A673 (cell line): ENCODE results near the gene BRSK1. TPM values are rescaled to one million over a fixed set of nuclear protein-coding genes. Genes with fewer than 3 reads are reported as not detected.

Experiments
- BruUV-seq: library from RNA; stranded (reverse); fragments of 400-500 nt; replicated peaks from 2 replicates; lab custom pipeline; 2021; lab: Mats Ljungman, UMichigan
- CTCF ChIA-PET: fragments of 300-600 bp; sonication (Branson Sonifier 250); formaldehyde crosslinking; loops from one replicate; lab custom pipeline; 2022; ENCODE audit warnings: antibody characterized with exemption; lab: Charles Lee
- POLR2A ChIA-PET: fragments of 300-600 bp; sonication (Branson Sonifier 250); formaldehyde crosslinking; loops from one replicate; lab custom pipeline; 2022; ENCODE audit warnings: antibody characterized with exemption; ENCODE audit not compliant: low non-redundant PET; lab: Charles Lee
- DNase-seq: peaks from one replicate; pipeline ENCODE4 v3.0.0-alpha.2; 2015; ENCODE audit warnings: low spot score
- H3K27ac ChIP-seq: fragments of 200-600 bp; sonication (generic); 2 replicates; pipeline ENCODE4 v1.5.1; 2016; ENCODE audit warnings: mixed run types, low read depth, mild to moderate bottlenecking, mixed read lengths, antibody characterized with exemption, low read length; ENCODE audit not compliant: poor library complexity, severe bottlenecking
- H3K27me3 ChIP-seq: fragments of 200-600 bp; sonication (generic); replicated peaks from 2 replicates; pipeline ENCODE4 v1.6.1; 2017; ENCODE audit warnings: mixed run types, low read depth, mild to moderate bottlenecking, mixed read lengths, antibody characterized with exemption, low read length; ENCODE audit not compliant: insufficient read depth, poor library complexity
- H3K36me3 ChIP-seq: fragments of 200-600 bp; sonication (generic); 2 replicates; pipeline ENCODE4 v1.6.1; 2016; ENCODE audit warnings: mixed run types, mild to moderate bottlenecking, mixed read lengths, antibody characterized with exemption, low read length; ENCODE audit not compliant: insufficient read depth, poor library complexity, severe bottlenecking
- H3K4me1 ChIP-seq: fragments of 200-600 bp; sonication (generic); 2 replicates; pipeline ENCODE4 v1.6.1; 2017; ENCODE audit warnings: mixed run types, mild to moderate bottlenecking, mixed read lengths, antibody characterized with exemption, low read length; ENCODE audit not compliant: insufficient read depth, poor library complexity, severe bottlenecking
- H3K4me3 ChIP-seq: fragments of 200-600 bp; sonication (generic); 2 replicates; pipeline ENCODE4 v1.5.1; 2016; ENCODE audit warnings: low read depth, mixed run types, mild to moderate bottlenecking, mixed read lengths, low read length; ENCODE audit not compliant: poor library complexity, severe bottlenecking
- H3K9me3 ChIP-seq: fragments of 200-600 bp; sonication (generic); 2 replicates; pipeline ENCODE4 v1.6.1; 2016; ENCODE audit warnings: mixed run types, low read depth, mild to moderate bottlenecking, mixed read lengths, antibody characterized with exemption, low read length; ENCODE audit not compliant: poor library complexity, severe bottlenecking
- CTCF ChIP-seq: fragments of 300-800, 200-600 bp; sonication (generic); conservative IDR thresholded peaks from 2 replicates; pipeline ENCODE4 v1.5.1; 2017; ENCODE audit warnings: low read depth, mild to moderate bottlenecking, antibody characterized with exemption, low read length, moderate library complexity, mixed read lengths
- EZH2 ChIP-seq: fragments of 200-600 bp; sonication (generic); IDR thresholded peaks from 2 replicates; pipeline ENCODE4 v1.6.1; 2017; ENCODE audit warnings: borderline replicate concordance, low read depth, mild to moderate bottlenecking, mixed read lengths, antibody characterized with exemption, low read length; ENCODE audit not compliant: poor library complexity, severe bottlenecking
- intact Hi-C: fragments of 100-400 bp; cut with micrococcal nuclease; formaldehyde crosslinking; loops from one replicate; pipeline ENCODE4 v1.10.0; 2022; ENCODE audit not compliant: unreplicated experiment
- total RNA-seq: library from RNA; stranded (reverse); gene quantifications from 2 replicates; pipeline ENCODE4 v1.2.3, GENCODE V29; 2021

BRSK1 gene
- total RNA-seq, 1 experiment from 2014 or later: 30.5 TPM

GRCh38 chr19:55306712-55307111 lies 22.9 kb downstream of the BRSK1 start:
- ChIA-PET CTCF (interaction anchor here (0.6 kb wide), 1 partner anchor 15 kb away, joined by 5 read pairs; no protein-coding TSS in a partner anchor), POLR2A (interaction anchor here (0.7 kb wide), 1 partner anchor 77 kb away, joined by 3 read pairs; no protein-coding TSS in a partner anchor)
- no peak overlapping the region for H3K27ac ChIP-seq

GRCh38 chr19:55308281-55308680 lies 24.5 kb downstream of the BRSK1 start:
- POLR2A ChIA-PET: no interaction called here
- intact Hi-C loops: loop anchor here (10.0 kb wide), 1 partner anchor 77 kb away; the partner anchor contains the start of genes RPL28 and TMEM238
- H3K9me3 ChIP-seq: no peaks in the 10 kb centered on the region
- DNase-seq: no peak
- CTCF ChIA-PET: no interaction called here
- no peak overlapping the region for H3K4me3 ChIP-seq
- BruUV-seq: no TSS peak
- H3K36me3 ChIP-seq: peaks cover 41% of the 10 kb centered on the region
- no peaks in the 10 kb centered on the region for H3K27me3 ChIP-seq
- TF ChIP-seq EZH2 (no peak), CTCF (no peak)
- no peaks in the 10 kb centered on the region for H3K4me1 ChIP-seq
- H3K27ac ChIP-seq: no peak overlapping the region

More at GRCh38 chr19:55306712-55307111, 22.9 kb downstream of the BRSK1 start:
- no peak for DNase-seq
- peaks cover 50% of the 10 kb centered on the region for H3K36me3 ChIP-seq
- no peak overlapping the region for H3K4me3 ChIP-seq
- intact Hi-C loops: loop anchor here (10.0 kb wide), 1 partner anchor 78 kb away; the partner anchor contains the start of genes RPL28 and TMEM238
- no peaks in the 10 kb centered on the region for H3K4me1 ChIP-seq
- no TSS peak for BruUV-seq
- H3K27me3 ChIP-seq: no peaks in the 10 kb centered on the region
- TF ChIP-seq EZH2: no peak
- no peak for TF ChIP-seq CTCF
- no peaks in the 10 kb centered on the region for H3K9me3 ChIP-seq

- DNase-seq: no peak
- no TSS peak for BruUV-seq
- TF ChIP-seq EZH2 (no peak), CTCF (no peak)
- H3K4me3 ChIP-seq: no peak overlapping the region
- H3K27me3 ChIP-seq: no peaks in the 10 kb centered on the region
- CTCF ChIA-PET: no interaction called here
- no peaks in the 10 kb centered on the region for H3K4me1 ChIP-seq
- no peak overlapping the region for H3K27ac ChIP-seq
- peaks cover 32% of the 10 kb centered on the region for H3K36me3 ChIP-seq
- H3K9me3 ChIP-seq: no peaks in the 10 kb centered on the region
- POLR2A ChIA-PET: no interaction called here
- intact Hi-C loops: loop anchor here (10.0 kb wide), 1 partner anchor 75 kb away; the partner anchor contains the start of genes RPL28 and TMEM238
Measured at GRCh38 chr19:55309448-55309847, 25.7 kb downstream of the BRSK1 start.
